HEK293 (cell line): Measurements from ENCODE around the gene PRTN3.

Experiments
- GLI2 ChIP-seq: fragments of 450-650 bp; formaldehyde crosslinking; IDR thresholded peaks from 2 replicates; pipeline ENCODE4; 2017; ENCODE audit warnings: missing biosample characterization, missing genetic modification characterization, low read depth, borderline replicate concordance
- OSR2 ChIP-seq: fragments of 450-650 bp; formaldehyde crosslinking; IDR thresholded peaks from 2 replicates; pipeline ENCODE4 v1.5.1; 2016; ENCODE audit warnings: missing biosample characterization, missing genetic modification characterization
- PBX3 ChIP-seq: sonication (generic); formaldehyde crosslinking; IDR thresholded peaks from 2 replicates; pipeline ENCODE4 v1.8.1; 2022; ENCODE audit warnings: mild to moderate bottlenecking, moderate library complexity, missing genetic modification reagents
- PRDM10 ChIP-seq: fragments of 450-650 bp; formaldehyde crosslinking; IDR thresholded peaks from 2 replicates; pipeline ENCODE4 v1.5.1; 2016; ENCODE audit warnings: missing biosample characterization, missing genetic modification characterization
- TSHZ1 ChIP-seq: fragments of 450-650 bp; formaldehyde crosslinking; IDR thresholded peaks from 2 replicates; pipeline ENCODE4 v1.5.1; 2016; ENCODE audit warnings: missing biosample characterization, missing genetic modification characterization, borderline replicate concordance
- WT1 ChIP-seq: fragments of 450-650 bp; formaldehyde crosslinking; IDR thresholded peaks from 2 replicates; pipeline ENCODE4 v1.5.1; 2016; ENCODE audit warnings: missing biosample characterization, missing genetic modification characterization
- ZBTB21 ChIP-seq: fragments of 450-650 bp; formaldehyde crosslinking; IDR thresholded peaks from 2 replicates; pipeline ENCODE4 v1.5.1; 2017; ENCODE audit warnings: missing biosample characterization, missing genetic modification characterization
- ZBTB44 ChIP-seq: fragments of 450-650 bp; IDR thresholded peaks from 2 replicates; pipeline ENCODE4 v1.5.1; 2018; ENCODE audit warnings: missing biosample characterization, mild to moderate bottlenecking, missing genetic modification characterization
- ZFP41 ChIP-seq: fragments of 450-650 bp; formaldehyde crosslinking; IDR thresholded peaks from 2 replicates; pipeline ENCODE4 v1.5.1; 2016; ENCODE audit warnings: missing biosample characterization, missing genetic modification characterization, borderline replicate concordance
- ZNF140 ChIP-seq: fragments of 450-650 bp; formaldehyde crosslinking; IDR thresholded peaks from 2 replicates; pipeline ENCODE4 v1.5.1; 2016; ENCODE audit warnings: missing biosample characterization, missing genetic modification characterization
- ZNF148 ChIP-seq: fragments of 450-650 bp; formaldehyde crosslinking; IDR thresholded peaks from 2 replicates; pipeline ENCODE4 v1.5.0; 2017; ENCODE audit warnings: missing biosample characterization, missing genetic modification characterization, borderline replicate concordance
- ZNF19 ChIP-seq: fragments of 450-650 bp; formaldehyde crosslinking; IDR thresholded peaks from 2 replicates; pipeline ENCODE4; 2016; ENCODE audit warnings: missing biosample characterization, missing genetic modification characterization, low read depth
- ZNF202 ChIP-seq: fragments of 450-650 bp; formaldehyde crosslinking; IDR thresholded peaks from 2 replicates; pipeline ENCODE4 v1.5.1; 2016; ENCODE audit warnings: missing biosample characterization, missing genetic modification characterization, borderline replicate concordance
- ZNF214 ChIP-seq: fragments of 450-650 bp; formaldehyde crosslinking; IDR thresholded peaks from 2 replicates; pipeline ENCODE4 v1.5.1; 2017; ENCODE audit warnings: missing biosample characterization, mild to moderate bottlenecking, missing genetic modification characterization, borderline replicate concordance
- ZNF302 ChIP-seq: fragments of 450-650 bp; formaldehyde crosslinking; IDR thresholded peaks from 2 replicates; pipeline ENCODE4 v1.5.1; 2016; ENCODE audit warnings: missing biosample characterization, missing genetic modification characterization, low read depth
- ZNF354C ChIP-seq: fragments of 450-650 bp; formaldehyde crosslinking; IDR thresholded peaks from 2 replicates; pipeline ENCODE4 v1.5.1; 2016; ENCODE audit warnings: missing biosample characterization, missing genetic modification characterization, low read depth, borderline replicate concordance
- ZNF529 ChIP-seq: fragments of 450-650 bp; formaldehyde crosslinking; IDR thresholded peaks from 2 replicates; pipeline ENCODE4 v1.5.1; 2017; ENCODE audit warnings: missing genetic modification characterization, missing biosample characterization; ENCODE audit not compliant: insufficient replicate concordance
- ZNF623 ChIP-seq: fragments of 450-650 bp; formaldehyde crosslinking; IDR thresholded peaks from 2 replicates; pipeline ENCODE4 v1.5.1; 2016; ENCODE audit warnings: missing biosample characterization, missing genetic modification characterization
- ZNF639 ChIP-seq: fragments of 450-650 bp; formaldehyde crosslinking; IDR thresholded peaks from 2 replicates; pipeline ENCODE4 v1.5.1; 2016; ENCODE audit warnings: missing biosample characterization, missing genetic modification characterization
- ZNF658 ChIP-seq: fragments of 450-650 bp; formaldehyde crosslinking; IDR thresholded peaks from 2 replicates; pipeline ENCODE4; 2016; ENCODE audit warnings: missing biosample characterization, missing genetic modification characterization
- ZNF791 ChIP-seq: fragments of 450-650 bp; formaldehyde crosslinking; IDR thresholded peaks from 2 replicates; pipeline ENCODE4 v1.5.1; 2016; ENCODE audit warnings: missing biosample characterization, missing genetic modification characterization
- TF ChIP-seq, protein P1 (sequence below): fragments of 450-650 bp; formaldehyde crosslinking; IDR thresholded peaks from 2 replicates; pipeline ENCODE4; 2016; ENCODE audit warnings: missing biosample characterization, missing genetic modification characterization

PRTN3 gene

DNA sequence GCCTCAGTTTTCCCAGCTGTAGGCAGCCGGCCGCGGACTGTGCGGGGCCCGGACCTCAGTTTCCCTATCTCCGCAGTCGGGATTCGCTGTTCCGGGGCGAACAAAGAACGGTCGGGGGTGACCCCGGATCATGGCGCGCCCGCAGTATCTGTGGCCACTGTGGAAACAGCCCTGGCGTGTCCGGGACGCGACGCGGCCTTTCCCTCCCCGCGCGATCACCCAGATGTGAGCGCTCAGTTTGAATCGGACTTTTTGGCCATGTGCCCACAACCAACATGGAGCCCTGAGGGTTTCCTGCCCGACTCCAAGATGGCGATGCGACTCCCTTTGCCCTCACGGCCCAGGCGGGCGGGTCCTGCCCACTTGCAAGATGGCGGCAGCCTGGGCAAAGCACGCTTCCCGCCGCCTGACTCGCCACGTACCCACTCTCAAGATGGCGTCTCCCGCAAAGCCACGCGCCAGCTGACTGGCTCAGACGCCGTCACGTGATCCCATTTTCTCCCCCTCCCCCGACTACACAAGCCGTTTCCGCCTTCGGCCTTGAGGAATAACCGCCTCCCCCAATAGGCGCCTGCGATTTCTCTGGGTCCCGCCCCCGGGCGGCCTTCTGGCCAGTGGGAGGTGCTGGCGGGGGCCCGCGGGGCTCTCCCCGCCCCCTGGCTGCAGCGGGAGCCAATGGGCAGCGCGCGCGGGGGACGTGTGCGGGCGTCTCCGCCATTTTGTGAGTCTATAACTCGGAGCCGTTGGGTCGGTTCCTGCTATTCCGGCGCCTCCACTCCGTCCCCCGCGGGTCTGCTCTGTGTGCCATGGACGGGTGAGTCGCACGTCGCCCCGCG, 43.9 kb upstream of the PRTN3 start, which contains the start of gene PTBP1 (continued):
- TF ChIP-seq ZNF214 (tag by site-specific recombination) (no peak), OSR2 (tag by site-specific recombination) (no peak), ZNF529 (no peak), ZBTB44 (tag by site-specific recombination) (0 out of 2 replicates have a peak, but pooled peaks have one; percentile 16), ZNF148 (tag by site-specific recombination) (no peak), GLI2 (no peak), ZNF658 (tag by site-specific recombination) (no peak), PBX3 (CRISPR knock-in tag) (peak; percentile 4; the same call in 1 of the 2 replicates), ZNF19 (tag by site-specific recombination) (no peak), ZNF354C (no peak), ZNF791 (tag by site-specific recombination) (no peak), ZBTB21 (tag by site-specific recombination) (0 out of 2 replicates have a peak, but pooled peaks have one; percentile 14), ZNF639 (tag by site-specific recombination) (peak; percentile 90), ZNF302 (tag by site-specific recombination) (no peak), ZNF623 (no peak), TSHZ1 (tag by site-specific recombination) (no peak), ZFP41 (tag by site-specific recombination) (no peak), ZNF140 (no peak), WT1 (tag by site-specific recombination) (peak; percentile 74), PRDM10 (tag by site-specific recombination) (peak; percentile 62; the same call in 1 of the 2 replicates), ZNF202 (tag by site-specific recombination) (no peak)
- TF ChIP-seq, protein P1, sequence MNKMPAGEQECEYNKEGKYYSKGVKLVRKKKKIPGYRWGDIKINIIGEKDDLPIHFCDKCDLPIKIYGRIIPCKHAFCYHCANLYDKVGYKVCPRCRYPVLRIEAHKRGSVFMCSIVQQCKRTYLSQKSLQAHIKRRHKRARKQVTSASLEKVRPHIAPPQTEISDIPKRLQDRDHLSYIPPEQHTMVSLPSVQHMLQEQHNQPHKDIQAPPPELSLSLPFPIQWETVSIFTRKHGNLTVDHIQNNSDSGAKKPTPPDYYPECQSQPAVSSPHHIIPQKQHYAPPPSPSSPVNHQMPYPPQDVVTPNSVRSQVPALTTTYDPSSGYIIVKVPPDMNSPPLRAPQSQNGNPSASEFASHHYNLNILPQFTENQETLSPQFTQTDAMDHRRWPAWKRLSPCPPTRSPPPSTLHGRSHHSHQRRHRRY (tag by site-specific recombination): no peak
